HEK293 (cell line): ENCODE results near the gene PES1.

Experiments used
- GLI2 ChIP-seq: fragments of 450-650 bp; formaldehyde crosslinking; IDR thresholded peaks from 2 replicates; pipeline ENCODE4; 2017; ENCODE audit warnings: missing biosample characterization, missing genetic modification characterization, low read depth, borderline replicate concordance
- HOXC10 ChIP-seq: sonication (generic); formaldehyde crosslinking; IDR thresholded peaks from 2 replicates; pipeline ENCODE4 v1.8.1; 2023; ENCODE audit warnings: mild to moderate bottlenecking, missing genetic modification reagents
- KLF10 ChIP-seq: fragments of 450-650 bp; IDR thresholded peaks from 2 replicates; pipeline ENCODE4 v1.5.1; 2018; ENCODE audit warnings: missing biosample characterization, mild to moderate bottlenecking, missing genetic modification characterization
- MEIS1 ChIP-seq: sonication (generic); formaldehyde crosslinking; IDR thresholded peaks from 2 replicates; pipeline ENCODE4 v1.8.1; 2022; ENCODE audit warnings: missing genetic modification reagents, mild to moderate bottlenecking, borderline replicate concordance
- PBX3 ChIP-seq: sonication (generic); formaldehyde crosslinking; IDR thresholded peaks from 2 replicates; pipeline ENCODE4 v1.8.1; 2022; ENCODE audit warnings: mild to moderate bottlenecking, moderate library complexity, missing genetic modification reagents
- ZEB2 ChIP-seq: fragments of 450-650 bp; formaldehyde crosslinking; IDR thresholded peaks from 2 replicates; pipeline ENCODE4 v1.5.1; 2016; ENCODE audit warnings: missing biosample characterization, missing genetic modification characterization
- ZFP69B ChIP-seq: fragments of 450-650 bp; formaldehyde crosslinking; IDR thresholded peaks from 2 replicates; pipeline ENCODE4 v1.5.1; 2016; ENCODE audit warnings: missing biosample characterization, missing genetic modification characterization
- ZNF10 ChIP-seq: fragments of 450-650 bp; formaldehyde crosslinking; IDR thresholded peaks from 2 replicates; pipeline ENCODE4 v1.5.1; 2017; ENCODE audit warnings: missing biosample characterization, missing genetic modification characterization
- ZNF140 ChIP-seq: fragments of 450-650 bp; formaldehyde crosslinking; IDR thresholded peaks from 2 replicates; pipeline ENCODE4 v1.5.1; 2016; ENCODE audit warnings: missing biosample characterization, missing genetic modification characterization
- ZNF16 ChIP-seq: fragments of 450-650 bp; formaldehyde crosslinking; IDR thresholded peaks from 2 replicates; pipeline ENCODE4 v1.5.1; 2016; ENCODE audit warnings: low read depth, missing biosample characterization, missing genetic modification characterization
- ZNF214 ChIP-seq: fragments of 450-650 bp; formaldehyde crosslinking; IDR thresholded peaks from 2 replicates; pipeline ENCODE4 v1.5.1; 2017; ENCODE audit warnings: missing biosample characterization, mild to moderate bottlenecking, missing genetic modification characterization, borderline replicate concordance
- ZNF223 ChIP-seq: fragments of 450-650 bp; formaldehyde crosslinking; IDR thresholded peaks from 2 replicates; pipeline ENCODE4 v1.5.1; 2016; ENCODE audit warnings: missing biosample characterization, missing genetic modification characterization
- ZNF266 ChIP-seq: fragments of 450-650 bp; formaldehyde crosslinking; IDR thresholded peaks from 2 replicates; pipeline ENCODE4 v1.5.1; 2016; ENCODE audit warnings: missing biosample characterization, missing genetic modification characterization, low read depth
- ZNF335 ChIP-seq: fragments of 450-650 bp; formaldehyde crosslinking; conservative IDR thresholded peaks from 2 replicates; pipeline ENCODE4 v1.5.1; 2016; ENCODE audit warnings: missing biosample characterization, missing genetic modification characterization
- ZNF350 ChIP-seq: fragments of 450-650 bp; formaldehyde crosslinking; IDR thresholded peaks from 2 replicates; pipeline ENCODE4 v1.5.0; 2017; ENCODE audit warnings: missing biosample characterization, mild to moderate bottlenecking, missing genetic modification characterization
- ZNF449 ChIP-seq: fragments of 450-650 bp; formaldehyde crosslinking; IDR thresholded peaks from 2 replicates; pipeline ENCODE4 v1.5.1; 2017; ENCODE audit warnings: missing biosample characterization, mild to moderate bottlenecking, missing genetic modification characterization, moderate library complexity
- TF ChIP-seq, protein P1 (sequence below): fragments of 450-650 bp; formaldehyde crosslinking; IDR thresholded peaks from 2 replicates; pipeline ENCODE4 v1.5.1; 2016; ENCODE audit warnings: missing biosample characterization, missing genetic modification characterization
- TF ChIP-seq, protein P2 (sequence below): fragments of 450-650 bp; formaldehyde crosslinking; IDR thresholded peaks from 2 replicates; pipeline ENCODE4 v1.5.1; 2016; ENCODE audit warnings: missing biosample characterization, missing genetic modification characterization
- TF ChIP-seq, protein P3 (sequence below): fragments of 450-650 bp; formaldehyde crosslinking; IDR thresholded peaks from 2 replicates; pipeline ENCODE4 v1.5.1; 2016; ENCODE audit warnings: missing biosample characterization, missing genetic modification characterization, low read depth
- TF ChIP-seq, protein P4 (sequence below): fragments of 450-650 bp; formaldehyde crosslinking; IDR thresholded peaks from 2 replicates; pipeline ENCODE4 v1.5.1; 2016; ENCODE audit warnings: missing biosample characterization, missing genetic modification characterization, borderline replicate concordance
- TF ChIP-seq, protein P5 (sequence below): fragments of 450-650 bp; formaldehyde crosslinking; IDR thresholded peaks from 2 replicates; pipeline ENCODE4 v1.5.1; 2017; ENCODE audit warnings: missing biosample characterization, missing genetic modification characterization

PES1 gene

GRCh38 chr22:30634471-30635233 lies 42.9 kb upstream of the PES1 start (continued):
- no peak for TF ChIP-seq MEIS1 (CRISPR knock-in tag)
- no peak for TF ChIP-seq ZNF350 (tag by site-specific recombination)
- TF ChIP-seq, protein P1, sequence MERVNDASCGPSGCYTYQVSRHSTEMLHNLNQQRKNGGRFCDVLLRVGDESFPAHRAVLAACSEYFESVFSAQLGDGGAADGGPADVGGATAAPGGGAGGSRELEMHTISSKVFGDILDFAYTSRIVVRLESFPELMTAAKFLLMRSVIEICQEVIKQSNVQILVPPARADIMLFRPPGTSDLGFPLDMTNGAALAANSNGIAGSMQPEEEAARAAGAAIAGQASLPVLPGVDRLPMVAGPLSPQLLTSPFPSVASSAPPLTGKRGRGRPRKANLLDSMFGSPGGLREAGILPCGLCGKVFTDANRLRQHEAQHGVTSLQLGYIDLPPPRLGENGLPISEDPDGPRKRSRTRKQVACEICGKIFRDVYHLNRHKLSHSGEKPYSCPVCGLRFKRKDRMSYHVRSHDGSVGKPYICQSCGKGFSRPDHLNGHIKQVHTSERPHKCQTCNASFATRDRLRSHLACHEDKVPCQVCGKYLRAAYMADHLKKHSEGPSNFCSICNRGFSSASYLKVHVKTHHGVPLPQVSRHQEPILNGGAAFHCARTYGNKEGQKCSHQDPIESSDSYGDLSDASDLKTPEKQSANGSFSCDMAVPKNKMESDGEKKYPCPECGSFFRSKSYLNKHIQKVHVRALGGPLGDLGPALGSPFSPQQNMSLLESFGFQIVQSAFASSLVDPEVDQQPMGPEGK (tag by site-specific recombination): no peak
- no peak for TF ChIP-seq ZNF16 (tag by site-specific recombination)
- TF ChIP-seq ZEB2 (tag by site-specific recombination): peak; percentile 79
- TF ChIP-seq ZNF266 (tag by site-specific recombination): no peak
- TF ChIP-seq, protein P2, sequence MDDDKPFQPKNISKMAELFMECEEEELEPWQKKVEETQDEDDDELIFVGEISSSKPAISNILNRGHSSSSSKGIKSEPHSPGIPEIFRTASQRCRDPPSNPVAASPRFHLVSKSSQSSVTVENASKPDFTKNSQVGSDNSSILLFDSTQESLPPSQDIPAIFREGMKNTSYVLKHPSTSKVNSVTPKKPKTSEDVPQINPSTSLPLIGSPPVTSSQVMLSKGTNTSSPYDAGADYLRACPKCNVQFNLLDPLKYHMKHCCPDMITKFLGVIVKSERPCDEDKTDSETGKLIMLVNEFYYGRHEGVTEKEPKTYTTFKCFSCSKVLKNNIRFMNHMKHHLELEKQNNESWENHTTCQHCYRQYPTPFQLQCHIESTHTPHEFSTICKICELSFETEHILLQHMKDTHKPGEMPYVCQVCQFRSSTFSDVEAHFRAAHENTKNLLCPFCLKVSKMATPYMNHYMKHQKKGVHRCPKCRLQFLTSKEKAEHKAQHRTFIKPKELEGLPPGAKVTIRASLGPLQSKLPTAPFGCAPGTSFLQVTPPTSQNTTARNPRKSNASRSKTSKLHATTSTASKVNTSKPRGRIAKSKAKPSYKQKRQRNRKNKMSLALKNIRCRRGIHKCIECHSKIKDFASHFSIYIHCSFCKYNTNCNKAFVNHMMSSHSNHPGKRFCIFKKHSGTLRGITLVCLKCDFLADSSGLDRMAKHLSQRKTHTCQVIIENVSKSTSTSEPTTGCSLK (tag by site-specific recombination): no peak
- no peak for TF ChIP-seq ZNF449 (tag by site-specific recombination)
- no peak for TF ChIP-seq ZNF223 (tag by site-specific recombination)
- TF ChIP-seq, protein P3, sequence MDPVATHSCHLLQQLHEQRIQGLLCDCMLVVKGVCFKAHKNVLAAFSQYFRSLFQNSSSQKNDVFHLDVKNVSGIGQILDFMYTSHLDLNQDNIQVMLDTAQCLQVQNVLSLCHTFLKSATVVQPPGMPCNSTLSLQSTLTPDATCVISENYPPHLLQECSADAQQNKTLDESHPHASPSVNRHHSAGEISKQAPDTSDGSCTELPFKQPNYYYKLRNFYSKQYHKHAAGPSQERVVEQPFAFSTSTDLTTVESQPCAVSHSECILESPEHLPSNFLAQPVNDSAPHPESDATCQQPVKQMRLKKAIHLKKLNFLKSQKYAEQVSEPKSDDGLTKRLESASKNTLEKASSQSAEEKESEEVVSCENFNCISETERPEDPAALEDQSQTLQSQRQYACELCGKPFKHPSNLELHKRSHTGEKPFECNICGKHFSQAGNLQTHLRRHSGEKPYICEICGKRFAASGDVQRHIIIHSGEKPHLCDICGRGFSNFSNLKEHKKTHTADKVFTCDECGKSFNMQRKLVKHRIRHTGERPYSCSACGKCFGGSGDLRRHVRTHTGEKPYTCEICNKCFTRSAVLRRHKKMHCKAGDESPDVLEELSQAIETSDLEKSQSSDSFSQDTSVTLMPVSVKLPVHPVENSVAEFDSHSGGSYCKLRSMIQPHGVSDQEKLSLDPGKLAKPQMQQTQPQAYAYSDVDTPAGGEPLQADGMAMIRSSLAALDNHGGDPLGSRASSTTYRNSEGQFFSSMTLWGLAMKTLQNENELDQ: no peak
- TF ChIP-seq, protein P4, sequence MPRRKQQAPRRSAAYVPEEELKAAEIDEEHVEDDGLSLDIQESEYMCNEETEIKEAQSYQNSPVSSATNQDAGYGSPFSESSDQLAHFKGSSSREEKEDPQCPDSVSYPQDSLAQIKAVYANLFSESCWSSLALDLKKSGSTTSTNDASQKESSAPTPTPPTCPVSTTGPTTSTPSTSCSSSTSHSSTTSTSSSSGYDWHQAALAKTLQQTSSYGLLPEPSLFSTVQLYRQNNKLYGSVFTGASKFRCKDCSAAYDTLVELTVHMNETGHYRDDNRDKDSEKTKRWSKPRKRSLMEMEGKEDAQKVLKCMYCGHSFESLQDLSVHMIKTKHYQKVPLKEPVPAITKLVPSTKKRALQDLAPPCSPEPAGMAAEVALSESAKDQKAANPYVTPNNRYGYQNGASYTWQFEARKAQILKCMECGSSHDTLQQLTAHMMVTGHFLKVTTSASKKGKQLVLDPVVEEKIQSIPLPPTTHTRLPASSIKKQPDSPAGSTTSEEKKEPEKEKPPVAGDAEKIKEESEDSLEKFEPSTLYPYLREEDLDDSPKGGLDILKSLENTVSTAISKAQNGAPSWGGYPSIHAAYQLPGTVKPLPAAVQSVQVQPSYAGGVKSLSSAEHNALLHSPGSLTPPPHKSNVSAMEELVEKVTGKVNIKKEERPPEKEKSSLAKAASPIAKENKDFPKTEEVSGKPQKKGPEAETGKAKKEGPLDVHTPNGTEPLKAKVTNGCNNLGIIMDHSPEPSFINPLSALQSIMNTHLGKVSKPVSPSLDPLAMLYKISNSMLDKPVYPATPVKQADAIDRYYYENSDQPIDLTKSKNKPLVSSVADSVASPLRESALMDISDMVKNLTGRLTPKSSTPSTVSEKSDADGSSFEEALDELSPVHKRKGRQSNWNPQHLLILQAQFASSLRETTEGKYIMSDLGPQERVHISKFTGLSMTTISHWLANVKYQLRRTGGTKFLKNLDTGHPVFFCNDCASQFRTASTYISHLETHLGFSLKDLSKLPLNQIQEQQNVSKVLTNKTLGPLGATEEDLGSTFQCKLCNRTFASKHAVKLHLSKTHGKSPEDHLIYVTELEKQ (tag by site-specific recombination): no peak
- no peak for TF ChIP-seq HOXC10 (CRISPR knock-in tag)
- TF ChIP-seq, protein P5, sequence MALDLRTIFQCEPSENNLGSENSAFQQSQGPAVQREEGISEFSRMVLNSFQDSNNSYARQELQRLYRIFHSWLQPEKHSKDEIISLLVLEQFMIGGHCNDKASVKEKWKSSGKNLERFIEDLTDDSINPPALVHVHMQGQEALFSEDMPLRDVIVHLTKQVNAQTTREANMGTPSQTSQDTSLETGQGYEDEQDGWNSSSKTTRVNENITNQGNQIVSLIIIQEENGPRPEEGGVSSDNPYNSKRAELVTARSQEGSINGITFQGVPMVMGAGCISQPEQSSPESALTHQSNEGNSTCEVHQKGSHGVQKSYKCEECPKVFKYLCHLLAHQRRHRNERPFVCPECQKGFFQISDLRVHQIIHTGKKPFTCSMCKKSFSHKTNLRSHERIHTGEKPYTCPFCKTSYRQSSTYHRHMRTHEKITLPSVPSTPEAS: no peak
- no peak for TF ChIP-seq GLI2 (tag by site-specific recombination)
- no peak for TF ChIP-seq ZNF214 (tag by site-specific recombination)
- no peak for TF ChIP-seq ZNF140 (tag by site-specific recombination)
- TF ChIP-seq ZNF335: peak; percentile 68
- no peak for TF ChIP-seq PBX3 (CRISPR knock-in tag)
- no peak for TF ChIP-seq KLF10 (tag by site-specific recombination)
- TF ChIP-seq ZNF10 (tag by site-specific recombination): no peak
- no peak for TF ChIP-seq ZFP69B (tag by site-specific recombination)
